ENCODE measurements around the gene TSPEAR.

Gene TSPEAR

GRCh38 chr21:44739316-44739715 is 27.9 kb upstream of the TSPEAR start:
- DNase-seq = no peak

GRCh38 chr21:44738621-44739020 is 27.2 kb upstream of the TSPEAR start:
- no peak for DNase-seq

- no peak for DNase-seq
These were observed 26.5 kb upstream of the TSPEAR start for GRCh38 chr21:44737706-44738354.

GRCh38 chr21:44736291-44737004 is 25.1 kb upstream of the TSPEAR start:
- no peak for DNase-seq

- DNase-seq = no peak
These were observed 24.4 kb upstream of the TSPEAR start for GRCh38 chr21:44735821-44736220.

- DNase-seq = no peak
These were observed 23.5 kb upstream of the TSPEAR start for GRCh38 chr21:44734841-44735240.

GRCh38 chr21:44734026-44734745 is 22.8 kb upstream of the TSPEAR start:
- DNase-seq = no peak

- DNase-seq = no peak
These were observed 21.6 kb upstream of the TSPEAR start for GRCh38 chr21:44732956-44733355.

GRCh38 chr21:44732263-44732662 is 20.9 kb upstream of the TSPEAR start:
- no peak for DNase-seq

- no peak for DNase-seq
These were observed 19.7 kb upstream of the TSPEAR start for GRCh38 chr21:44730951-44731579.

GRCh38 chr21:44730028-44730395 is 18.6 kb upstream of the TSPEAR start:
- no peak for DNase-seq

- DNase-seq = no peak
These were observed 18.1 kb upstream of the TSPEAR start for GRCh38 chr21:44729336-44730027.

GRCh38 chr21:44728716-44729115 is 17.3 kb upstream of the TSPEAR start:
- no peak for DNase-seq

- DNase-seq = no peak
These were observed 16.4 kb upstream of the TSPEAR start for GRCh38 chr21:44727757-44728156.

GRCh38 chr21:44727321-44727720 is 15.9 kb upstream of the TSPEAR start:
- DNase-seq = no peak

GRCh38 chr21:44726826-44727225 is 15.5 kb upstream of the TSPEAR start:
- DNase-seq = no peak

- DNase-seq = no peak
These were observed 13.6 kb upstream of the TSPEAR start for GRCh38 chr21:44724926-44725325.

GRCh38 chr21:44724196-44724595 is 12.8 kb upstream of the TSPEAR start:
- DNase-seq = no peak

GRCh38 chr21:44723177-44724131 is 12.1 kb upstream of the TSPEAR start:
- peak in 2 of 6 experiments; percentile 16 to 29 for DNase-seq

- no peak for DNase-seq
These were observed 11.4 kb upstream of the TSPEAR start for GRCh38 chr21:44722731-44723130.

- DNase-seq = no peak
These were observed 8.8 kb upstream of the TSPEAR start for GRCh38 chr21:44720170-44720569.

GRCh38 chr21:44718571-44718970 is 7.2 kb upstream of the TSPEAR start:
- no peak for DNase-seq
